Mesothelial cell of epicardium (in vitro differentiated cells): Measurements from ENCODE around the gene ALG12. TPM values are rescaled to one million over a fixed set of nuclear protein-coding genes. Genes with fewer than 3 reads are reported as not detected.

Experiments used
- DNase-seq, 2 experiments: peaks; one replicate each; pipeline ENCODE4 v3.0.0; 2021; ENCODE audit warnings: low spot score in 2 of 2; ENCODE audit not compliant: unreplicated experiment in 2 of 2
- H3K27ac Mint-ChIP-seq: 2 replicates; pipeline ENCODE4 v1.8.0; 2021; ENCODE audit warnings: mixed read lengths
- H3K27me3 Mint-ChIP-seq: 2 replicates; pipeline ENCODE4 v1.8.0; 2021; ENCODE audit warnings: low read depth, mixed read lengths
- H3K36me3 Mint-ChIP-seq: 2 replicates; pipeline ENCODE4 v1.8.0; 2021; ENCODE audit warnings: mixed read lengths
- H3K4me1 Mint-ChIP-seq: 2 replicates; pipeline ENCODE4 v1.8.0; 2021; ENCODE audit warnings: mixed read lengths
- H3K4me3 Mint-ChIP-seq: 2 replicates; pipeline ENCODE4 v1.8.0; 2021; ENCODE audit warnings: mild to moderate bottlenecking, moderate library complexity, mixed read lengths
- H3K9me3 Mint-ChIP-seq: 2 replicates; pipeline ENCODE4 v1.8.0; 2021; ENCODE audit warnings: mixed read lengths
- CTCF ChIP-seq: fragments of 200-600 bp; sonication (generic); IDR thresholded peaks from one replicate; pipeline ENCODE4 v1.5.0; 2021; ENCODE audit warnings: antibody characterized with exemption; ENCODE audit not compliant: unreplicated experiment
- total RNA-seq: library from RNA; stranded (reverse); gene quantifications from 3 replicates; pipeline ENCODE4 v1.2.1, GENCODE V29; 2021

The ALG12 gene
- total RNA-seq, 1 donor from 2014 or later, result 26.4 TPM

- Mint-ChIP-seq H3K27ac (peak overlapping the region; percentile 93), H3K36me3 (peaks cover 3% of the 10 kb centered on the region), H3K9me3 (no peaks in the 10 kb centered on the region), H3K4me1 (peaks cover 17% of the 10 kb centered on the region), H3K27me3 (no peaks in the 10 kb centered on the region), H3K4me3 (peak overlapping the region; percentile 87)
- peak; percentile 73 to 75 for DNase-seq
- no peak for TF ChIP-seq CTCF
These were observed 43.9 kb upstream of the ALG12 start for GRCh38 chr22:49962012-49962750.

DNA sequence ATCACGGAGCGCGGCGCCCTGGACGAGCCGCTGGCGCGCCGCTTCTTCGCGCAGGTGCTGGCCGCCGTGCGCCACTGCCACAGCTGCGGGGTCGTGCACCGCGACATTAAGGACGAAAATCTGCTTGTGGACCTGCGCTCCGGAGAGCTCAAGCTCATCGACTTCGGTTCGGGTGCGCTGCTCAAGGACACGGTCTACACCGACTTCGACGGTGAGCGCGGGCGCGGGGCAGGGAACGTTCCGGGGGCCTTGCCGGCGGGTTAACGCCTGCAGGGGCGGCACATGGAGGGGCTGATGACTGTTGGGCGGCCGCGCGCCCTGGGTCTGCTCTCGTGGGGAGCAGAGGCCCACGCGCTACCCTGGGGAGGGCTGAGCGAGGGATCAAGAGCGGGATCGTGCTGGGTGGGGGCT is 43.4 kb upstream of the ALG12 start:
- no peak for DNase-seq
- peak overlapping the region; percentile 87 for H3K4me3 Mint-ChIP-seq
- H3K9me3 Mint-ChIP-seq, result no peaks in the 10 kb centered on the region
- no peaks in the 10 kb centered on the region for H3K27me3 Mint-ChIP-seq
- H3K36me3 Mint-ChIP-seq, result peaks cover 3% of the 10 kb centered on the region
- peak overlapping the region; percentile 93 for H3K27ac Mint-ChIP-seq
- no peak for TF ChIP-seq CTCF
- H3K4me1 Mint-ChIP-seq, result peaks cover 21% of the 10 kb centered on the region

GRCh38 chr22:49961005-49961600 is 42.9 kb upstream of the ALG12 start:
- Mint-ChIP-seq H3K4me1 (peaks cover 26% of the 10 kb centered on the region), H3K27ac (peak overlapping the region; percentile 93), H3K36me3 (peaks cover 3% of the 10 kb centered on the region), H3K9me3 (no peaks in the 10 kb centered on the region), H3K4me3 (peak overlapping the region; percentile 87), H3K27me3 (no peaks in the 10 kb centered on the region)
- no peak for TF ChIP-seq CTCF
- DNase-seq, result peak in 1 of 2 experiments; percentile 53

DNA sequence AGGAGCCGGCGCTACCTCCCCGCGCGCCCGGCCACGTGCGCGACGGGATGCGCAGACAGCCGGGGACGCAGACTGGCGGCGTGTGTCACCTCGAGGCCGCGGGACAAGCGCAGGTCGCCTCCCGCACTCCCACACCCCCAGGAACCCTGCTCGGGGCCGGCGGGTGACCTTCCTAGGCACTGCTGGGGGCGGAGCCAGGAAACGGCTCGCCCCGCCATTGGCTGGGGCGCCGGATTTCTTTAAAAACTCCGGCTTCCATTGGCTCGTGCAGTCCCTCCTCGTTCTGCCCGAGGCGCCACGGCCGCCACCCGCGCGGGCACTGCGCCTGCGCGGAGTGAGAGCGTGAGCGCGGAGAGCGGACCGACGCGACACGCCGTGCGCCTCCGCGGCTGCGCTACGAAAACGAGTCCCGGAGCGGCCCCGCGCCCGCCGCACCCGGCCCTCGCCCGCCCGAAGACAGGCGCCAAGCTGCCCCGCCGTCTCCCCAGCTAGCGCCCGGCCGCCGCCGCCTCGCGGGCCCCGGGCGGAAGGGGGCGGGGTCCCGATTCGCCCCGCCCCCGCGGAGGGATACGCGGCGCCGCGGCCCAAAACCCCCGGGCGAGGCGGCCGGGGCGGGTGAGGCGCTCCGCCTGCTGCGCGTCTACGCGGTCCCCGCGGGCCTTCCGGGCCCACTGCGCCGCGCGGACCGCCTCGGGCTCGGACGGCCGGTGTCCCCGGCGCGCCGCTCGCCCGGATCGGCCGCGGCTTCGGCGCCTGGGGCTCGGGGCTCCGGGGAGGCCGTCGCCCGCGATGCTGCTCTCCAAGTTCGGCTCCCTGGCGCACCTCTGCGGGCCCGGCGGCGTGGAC is 42.1 kb upstream of the ALG12 start, which contains the start of gene PIM3:
Gene PIM3 (plus strand): TSS at position 614 of the 846 bp plus-strand sequence. CDS start 176 bp downstream, at position 790.
- Mint-ChIP-seq H3K36me3 (peaks cover 3% of the 10 kb centered on the region), H3K27ac (peak within 1 kb of the TSS; percentile 93), H3K4me1 (peaks cover 31% of the 10 kb centered on the region), H3K4me3 (peak within 1 kb of the TSS; percentile 87), H3K27me3 (no peaks in the 10 kb centered on the region), H3K9me3 (no peaks in the 10 kb centered on the region)
- TF ChIP-seq CTCF, result no peak
- DNase-seq, result peak; percentile 83 to 94

- no peak for DNase-seq
- Mint-ChIP-seq H3K27me3 (no peaks in the 10 kb centered on the region), H3K27ac (no peak overlapping the region), H3K9me3 (no peaks in the 10 kb centered on the region), H3K4me1 (peaks cover 36% of the 10 kb centered on the region), H3K4me3 (peak overlapping the region; percentile 46), H3K36me3 (peaks cover 3% of the 10 kb centered on the region)
- no peak for TF ChIP-seq CTCF
These were observed 41.5 kb upstream of the ALG12 start for GRCh38 chr22:49959782-49960158.
